DOHH2 (cell line): ENCODE data around the gene ST3GAL4.

ENCODE experiments used
- H3F3A ChIP-seq: fragments of 200-600 bp; sonication (generic), shearing (Covaris generic); 2 replicates; pipeline ENCODE4 v1.6.0; 2016; ENCODE audit warnings: antibody characterized with exemption, mild to moderate bottlenecking; ENCODE audit not compliant: control insufficient read depth, insufficient read depth
- H3K27ac ChIP-seq: fragments of 200-600 bp; sonication (generic); 2 replicates; pipeline ENCODE4 v1.5.1; 2014; ENCODE audit warnings: low read depth, mild to moderate bottlenecking, low read length, moderate library complexity
- H3K27me3 ChIP-seq: fragments of 200-600 bp; sonication (generic); 2 replicates; pipeline ENCODE4 v1.6.1; 2014; ENCODE audit warnings: mild to moderate bottlenecking, low read length, mixed read lengths; ENCODE audit not compliant: control insufficient read depth
- H3K36me3 ChIP-seq: fragments of 200-600 bp; sonication (generic); 2 replicates; pipeline ENCODE4 v1.6.1; 2014; ENCODE audit warnings: mild to moderate bottlenecking, low read length, moderate library complexity, mixed read lengths; ENCODE audit not compliant: control insufficient read depth
- H3K4me1 ChIP-seq: fragments of 200-600 bp; sonication (generic); 2 replicates; pipeline ENCODE4 v1.6.1; 2014; ENCODE audit warnings: mild to moderate bottlenecking, low read length, mixed read lengths; ENCODE audit not compliant: control insufficient read depth
- H3K4me2 ChIP-seq: fragments of 200-600 bp; sonication (generic); 2 replicates; pipeline ENCODE4 v1.6.0; 2014; ENCODE audit warnings: mild to moderate bottlenecking, low read length, moderate library complexity
- H3K4me3 ChIP-seq: fragments of 200-600 bp; sonication (generic); 2 replicates; pipeline ENCODE4 v1.5.1; 2014; ENCODE audit warnings: mild to moderate bottlenecking, low read length, mixed read lengths
- H3K79me2 ChIP-seq: fragments of 200-600 bp; sonication (generic); 2 replicates; pipeline ENCODE4 v1.6.1; 2014; ENCODE audit warnings: mild to moderate bottlenecking, low read length, mixed read lengths; ENCODE audit not compliant: control insufficient read depth
- H3K9me2 ChIP-seq: fragments of 200-600 bp; sonication (generic); replicated peaks from 2 replicates; pipeline ENCODE4 v1.6.1; 2014; ENCODE audit warnings: mild to moderate bottlenecking, low read length, mixed read lengths; ENCODE audit not compliant: control insufficient read depth
- H3K9me3 ChIP-seq: fragments of 200-600 bp; sonication (generic); 2 replicates; pipeline ENCODE4 v1.6.1; 2014; ENCODE audit warnings: antibody characterized with exemption, low read length, mixed read lengths; ENCODE audit not compliant: control insufficient read depth, insufficient read depth
- H4K20me1 ChIP-seq: fragments of 200-600 bp; sonication (generic); 2 replicates; pipeline ENCODE4 v1.6.0; 2014; ENCODE audit warnings: low read depth, mild to moderate bottlenecking, antibody characterized with exemption, low read length, moderate library complexity; ENCODE audit not compliant: control insufficient read depth, insufficient read depth
- CTCF ChIP-seq: fragments of 200-600 bp; sonication (generic); IDR thresholded peaks from one replicate; pipeline ENCODE4 v1.5.1; 2014; ENCODE audit warnings: antibody characterized with exemption, mild to moderate bottlenecking, low read depth, low read length; ENCODE audit not compliant: poor library complexity, severe bottlenecking
- EZH2phosphoT487 ChIP-seq: fragments of 200-600 bp; sonication (generic); IDR thresholded peaks from 2 replicates; pipeline ENCODE4 v1.6.1; 2017; ENCODE audit warnings: borderline replicate concordance, mild to moderate bottlenecking, antibody characterized with exemption, low read length, moderate library complexity, mixed read lengths

ST3GAL4 gene

GRCh38 chr11:126355324-126355925 is at the start of gene ST3GAL4:
ST3GAL4 (plus strand) TSS chr11:126355686; CDS start chr11:126406156, 50,470 bp downstream.
- Histone ChIP-seq H3K4me1 (peaks cover 35% of the 10 kb centered on the region), H3K79me2 (peaks cover 54% of the 10 kb centered on the region)
- no peak for TF ChIP-seq EZH2phosphoT487
- TF ChIP-seq CTCF: no peak

GRCh38 chr11:126305699-126306098 is 49.8 kb upstream of the ST3GAL4 start:
- Histone ChIP-seq H3F3A (0 out of 2 replicates have a peak, but pooled peaks cover 2% of the 10 kb centered on the region), H3K79me2 (peaks cover 53% of the 10 kb centered on the region), H4K20me1 (no peaks in the 10 kb centered on the region), H3K27me3 (no peaks in the 10 kb centered on the region), H3K4me3 (peak overlapping the region; percentile 13; the same call in 1 of the 2 replicates), H3K4me1 (peaks cover 21% of the 10 kb centered on the region), H3K4me2 (peak overlapping the region; percentile 38; the same call in 1 of the 2 replicates), H3K9me3 (no peaks in the 10 kb centered on the region), H3K9me2 (no peaks in the 10 kb centered on the region), H3K27ac (no peak overlapping the region), H3K36me3 (peaks cover 37% of the 10 kb centered on the region)
- TF ChIP-seq CTCF (no peak), EZH2phosphoT487 (no peak)

More at GRCh38 chr11:126355324-126355925, at the start of gene ST3GAL4:
- peak within 1 kb of the TSS; percentile 96 for H3K4me2 ChIP-seq
- peaks cover 20% of the 10 kb centered on the region for H3K36me3 ChIP-seq
- peak within 1 kb of the TSS; percentile 35 for H3K27ac ChIP-seq
- H3F3A ChIP-seq: no peaks in the 10 kb centered on the region
- H4K20me1 ChIP-seq: no peaks in the 10 kb centered on the region
- H3K4me3 ChIP-seq: peak within 1 kb of the TSS; percentile 97
- no peaks in the 10 kb centered on the region for H3K9me2 ChIP-seq
- H3K27me3 ChIP-seq: no peaks in the 10 kb centered on the region
- no peaks in the 10 kb centered on the region for H3K9me3 ChIP-seq

- Histone ChIP-seq H3K9me2 (no peaks in the 10 kb centered on the region), H3K4me2 (no peak overlapping the region), H3K79me2 (peaks cover 46% of the 10 kb centered on the region), H3K27me3 (no peaks in the 10 kb centered on the region), H3K9me3 (no peaks in the 10 kb centered on the region), H4K20me1 (0 out of 2 replicates have a peak, but pooled peaks cover 3% of the 10 kb centered on the region), H3K27ac (no peak overlapping the region), H3K36me3 (peaks cover 46% of the 10 kb centered on the region), H3F3A (0 out of 2 replicates have a peak, but pooled peaks cover 2% of the 10 kb centered on the region), H3K4me3 (no peak overlapping the region), H3K4me1 (peaks cover 17% of the 10 kb centered on the region)
- TF ChIP-seq EZH2phosphoT487 (no peak), CTCF (peak; percentile 63)
Measured at GRCh38 chr11:126307706-126308105, 47.8 kb upstream of the ST3GAL4 start.
